Measurements from ENCODE around the gene GRAP.
A peak's percentile ranks its signal among the peaks of the same experiment; 100 is the strongest.
"Not testable (repeated sequence)": the region's sequence is repeated elsewhere in the genome, so short reads cannot be mapped to it uniquely, and the experiment has no call there.

Gene GRAP

DNA sequence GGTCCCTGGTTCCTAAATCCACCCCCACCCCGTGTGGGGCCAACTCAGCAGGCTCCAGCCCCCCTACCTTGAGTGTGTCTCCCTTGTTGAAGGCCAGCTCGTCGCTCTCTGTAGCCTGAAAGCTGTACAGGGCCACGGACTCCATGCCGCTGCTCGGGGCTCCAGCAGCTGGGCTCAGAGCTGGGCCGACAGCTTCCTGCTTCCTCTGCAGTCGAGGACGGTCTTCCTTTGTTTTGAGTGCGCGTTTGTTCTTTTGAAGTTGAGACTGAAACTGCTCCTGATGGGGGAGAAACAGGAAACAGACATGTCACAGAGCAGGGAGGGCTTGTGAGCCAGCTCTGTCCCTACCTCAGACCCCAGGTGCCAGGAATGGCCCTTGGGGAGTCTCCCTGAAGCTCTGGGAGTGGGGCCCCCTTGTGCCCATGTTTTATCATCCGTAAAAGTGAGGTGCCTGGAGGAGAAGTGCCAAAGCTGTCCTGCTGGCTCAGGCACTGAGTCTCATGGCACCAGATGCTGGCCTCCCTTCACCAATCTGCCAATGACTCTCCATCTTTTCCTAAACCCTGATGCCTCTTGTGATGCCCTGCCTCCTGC, at the start of gene GRAP:
Gene GRAP, minus strand, starts transcription at position 176 of the 594 bp plus-strand sequence. Its CDS starts 31 bp downstream, at position 145.
- not testable (repeated sequence) for H3K27ac Mint-ChIP-seq

GRCh38 chr17:19093684-19094438, 47.1 kb upstream of the GRAP start:
- H3K4me1 Mint-ChIP-seq (ENCODE audit: low read depth); H3K27me3 Mint-ChIP-seq; H3K36me3 Mint-ChIP-seq (ENCODE audit: low read depth); H3K4me3 Mint-ChIP-seq; H3K27ac Mint-ChIP-seq; H3K9me3 Mint-ChIP-seq: not testable (repeated sequence)

More for the DNA sequence above, at the start of gene GRAP:
- H3K27me3 Mint-ChIP-seq; H3K4me1 Mint-ChIP-seq (ENCODE audit: low read depth); H3K36me3 Mint-ChIP-seq (ENCODE audit: low read depth); H3K4me3 Mint-ChIP-seq; H3K9me3 Mint-ChIP-seq: not testable (repeated sequence)

DNA sequence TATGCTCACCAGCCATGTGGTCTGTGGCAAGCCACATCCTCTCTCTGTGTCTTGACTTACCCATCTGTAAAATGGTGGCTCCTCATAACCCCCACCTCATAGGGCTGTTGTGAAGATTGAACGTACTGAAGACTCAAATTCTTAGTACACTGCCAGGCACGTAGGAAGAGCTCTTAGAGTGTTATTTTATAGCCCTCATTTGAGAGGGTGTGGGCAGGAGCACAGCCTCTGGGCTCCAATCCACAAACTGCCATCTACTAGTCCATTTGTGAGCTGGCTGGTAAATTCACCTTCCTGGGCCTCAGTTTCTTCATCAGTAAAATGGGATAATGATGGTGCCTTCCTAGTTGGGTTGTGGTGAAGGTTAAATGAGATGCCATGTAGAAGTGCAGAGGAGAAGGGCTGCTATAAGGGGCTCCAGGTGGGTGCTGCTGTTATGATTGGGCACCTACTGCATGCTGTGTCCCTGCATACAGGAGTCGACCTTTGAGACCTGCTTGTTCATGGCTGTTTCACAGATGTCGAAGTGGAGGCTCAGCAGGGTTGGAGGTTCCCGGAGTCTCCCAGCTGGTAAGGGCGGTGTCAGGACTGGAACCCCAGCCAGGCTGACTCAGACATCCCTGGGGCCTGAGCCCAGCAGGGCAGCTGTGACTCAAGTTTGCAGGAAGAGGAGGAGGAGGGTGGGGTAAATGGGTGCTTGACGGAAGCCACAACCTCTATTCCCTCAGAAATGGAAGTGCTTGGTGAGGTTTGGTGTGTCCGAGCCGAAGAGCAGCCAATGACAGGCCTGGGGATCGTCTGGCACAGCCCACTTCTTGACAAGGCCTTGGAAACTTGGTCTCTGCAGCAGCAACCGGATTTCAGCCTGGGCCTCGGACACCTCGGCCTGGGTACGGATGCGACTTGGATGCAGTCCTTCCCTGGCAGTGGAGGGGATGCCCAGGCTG, 46.3 kb upstream of the GRAP start:
- H3K9me3 Mint-ChIP-seq; H3K27ac Mint-ChIP-seq; H3K4me1 Mint-ChIP-seq (ENCODE audit: low read depth); H3K36me3 Mint-ChIP-seq (ENCODE audit: low read depth); H3K27me3 Mint-ChIP-seq; H3K4me3 Mint-ChIP-seq: not testable (repeated sequence)

DNA sequence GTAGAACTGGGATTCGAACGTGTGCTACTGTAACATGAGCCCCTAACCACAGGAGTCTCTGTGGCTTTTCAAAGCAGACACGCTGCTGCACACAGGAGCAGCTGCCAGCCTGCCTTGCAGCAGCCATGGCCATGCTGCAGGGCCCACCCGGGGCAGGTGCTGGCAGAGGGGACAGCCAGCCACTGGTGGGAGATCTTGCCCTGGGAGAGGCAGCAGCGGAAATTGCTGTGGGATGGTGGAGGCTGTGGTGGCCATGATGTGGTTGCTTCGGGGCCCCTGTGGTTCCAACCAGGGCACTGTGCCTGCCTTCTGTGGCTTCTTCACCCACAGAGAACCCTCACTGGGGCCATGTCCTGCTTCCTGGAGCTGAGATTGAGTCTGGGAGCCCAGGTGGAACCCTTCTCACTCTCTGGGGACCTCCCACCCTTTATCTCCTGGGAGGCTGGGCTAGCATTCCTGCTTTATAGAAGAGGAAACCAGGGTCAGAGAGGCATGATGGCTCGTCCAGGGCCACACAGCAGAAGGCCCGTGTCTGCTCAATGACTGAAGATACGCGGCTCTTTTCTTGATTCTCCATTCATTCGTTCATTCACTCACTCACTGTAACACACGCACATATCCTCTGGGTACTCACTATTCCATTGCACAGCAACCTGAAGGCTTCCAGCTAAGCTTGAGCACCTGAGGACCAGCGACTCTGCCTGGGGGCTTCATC, 43.5 kb upstream of the GRAP start:
- not testable (repeated sequence) for H3K27me3 Mint-ChIP-seq; H3K27ac Mint-ChIP-seq; H3K9me3 Mint-ChIP-seq; H3K4me3 Mint-ChIP-seq; H3K4me1 Mint-ChIP-seq (ENCODE audit: low read depth); H3K36me3 Mint-ChIP-seq (ENCODE audit: low read depth)

GRCh38 chr17:19088804-19089685, 42.3 kb upstream of the GRAP start:
- H3K36me3 Mint-ChIP-seq (ENCODE audit: low read depth); H3K27ac Mint-ChIP-seq; H3K27me3 Mint-ChIP-seq; H3K9me3 Mint-ChIP-seq; H3K4me1 Mint-ChIP-seq (ENCODE audit: low read depth); H3K4me3 Mint-ChIP-seq: not testable (repeated sequence)

GRCh38 chr17:19077386-19077785, 30.6 kb upstream of the GRAP start:
- H3K4me1 Mint-ChIP-seq (ENCODE audit: low read depth); H3K9me3 Mint-ChIP-seq; H3K4me3 Mint-ChIP-seq; H3K27ac Mint-ChIP-seq; H3K27me3 Mint-ChIP-seq; H3K36me3 Mint-ChIP-seq (ENCODE audit: low read depth): not testable (repeated sequence)

DNA sequence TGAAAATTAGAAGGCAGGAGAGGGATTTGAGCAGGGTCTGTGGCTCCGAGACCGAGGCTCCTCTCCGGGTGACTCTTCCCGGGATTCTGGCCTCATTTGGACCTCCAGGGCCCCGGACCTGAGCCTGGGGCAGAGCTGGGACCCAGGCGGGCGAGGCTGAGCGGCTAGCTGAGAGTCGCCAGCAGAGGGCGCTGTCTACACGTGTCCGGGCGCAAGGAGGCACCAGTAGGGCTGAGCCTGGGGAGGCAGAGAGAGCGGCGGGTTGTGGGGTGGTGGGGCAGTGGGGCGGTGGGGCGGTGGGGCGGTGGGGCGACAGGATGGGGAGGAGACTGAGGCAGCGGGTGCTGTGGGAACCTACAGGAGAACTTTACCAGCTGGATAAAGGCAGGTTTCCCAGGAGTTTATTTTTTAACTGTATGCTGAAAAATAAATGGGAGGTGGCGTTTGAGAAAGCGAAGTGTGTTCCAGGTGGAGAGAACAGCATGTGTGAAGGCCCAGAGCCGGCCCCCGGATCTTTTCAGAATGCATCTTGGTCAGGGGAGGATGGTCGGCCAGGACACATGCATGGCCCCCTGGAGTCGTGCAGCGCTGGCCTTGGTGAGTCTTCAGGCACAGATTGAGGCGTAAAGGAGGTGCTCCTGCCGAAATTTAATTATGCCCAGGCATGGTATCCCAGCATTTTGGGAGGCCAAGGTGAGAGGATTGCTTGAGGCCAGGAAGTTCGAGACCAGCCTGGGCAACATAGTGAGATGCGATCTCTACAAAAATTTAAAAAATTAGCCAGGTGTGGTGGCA, 29.8 kb upstream of the GRAP start:
- not testable (repeated sequence) for H3K4me1 Mint-ChIP-seq (ENCODE audit: low read depth); H3K27me3 Mint-ChIP-seq; H3K9me3 Mint-ChIP-seq; H3K36me3 Mint-ChIP-seq (ENCODE audit: low read depth); H3K4me3 Mint-ChIP-seq; H3K27ac Mint-ChIP-seq

GRCh38 chr17:19070318-19071168, 23.8 kb upstream of the GRAP start:
- H3K4me3 Mint-ChIP-seq; H3K9me3 Mint-ChIP-seq; H3K36me3 Mint-ChIP-seq (ENCODE audit: low read depth); H3K4me1 Mint-ChIP-seq (ENCODE audit: low read depth); H3K27me3 Mint-ChIP-seq; H3K27ac Mint-ChIP-seq: not testable (repeated sequence)

GRCh38 chr17:19064378-19064777, 17.6 kb upstream of the GRAP start:
- not testable (repeated sequence) for H3K4me3 Mint-ChIP-seq; H3K4me1 Mint-ChIP-seq (ENCODE audit: low read depth); H3K27me3 Mint-ChIP-seq; H3K9me3 Mint-ChIP-seq; H3K36me3 Mint-ChIP-seq (ENCODE audit: low read depth); H3K27ac Mint-ChIP-seq

GRCh38 chr17:19063326-19063956, 16.7 kb upstream of the GRAP start:
- not testable (repeated sequence) for H3K4me1 Mint-ChIP-seq (ENCODE audit: low read depth); H3K36me3 Mint-ChIP-seq (ENCODE audit: low read depth); H3K27me3 Mint-ChIP-seq; H3K9me3 Mint-ChIP-seq
- Mint-ChIP-seq H3K27ac (peak overlapping the region; percentile 95), H3K4me3 (peak overlapping the region; percentile 75)

- H3K36me3 Mint-ChIP-seq (ENCODE audit: low read depth); H3K9me3 Mint-ChIP-seq; H3K27ac Mint-ChIP-seq; H3K27me3 Mint-ChIP-seq; H3K4me3 Mint-ChIP-seq; H3K4me1 Mint-ChIP-seq (ENCODE audit: low read depth): not testable (repeated sequence)
These were observed 16.1 kb upstream of the GRAP start for GRCh38 chr17:19062718-19063325.

GRCh38 chr17:19062009-19062717, 15.4 kb upstream of the GRAP start:
- H3K36me3 Mint-ChIP-seq (ENCODE audit: low read depth); H3K4me3 Mint-ChIP-seq; H3K9me3 Mint-ChIP-seq; H3K27ac Mint-ChIP-seq; H3K27me3 Mint-ChIP-seq; H3K4me1 Mint-ChIP-seq (ENCODE audit: low read depth): not testable (repeated sequence)
